AG08395 (cell line): ENCODE data around the gene GPR137B.
"Not testable (repeated sequence)": the region's sequence is repeated elsewhere in the genome, so short reads cannot be mapped to it uniquely, and the experiment has no call there.

Experiments
- DNase-seq: peaks from one replicate; pipeline ENCODE4 v3.0.0; 2012; ENCODE audit warnings: mixed read lengths, low spot score

The GPR137B gene

DNA sequence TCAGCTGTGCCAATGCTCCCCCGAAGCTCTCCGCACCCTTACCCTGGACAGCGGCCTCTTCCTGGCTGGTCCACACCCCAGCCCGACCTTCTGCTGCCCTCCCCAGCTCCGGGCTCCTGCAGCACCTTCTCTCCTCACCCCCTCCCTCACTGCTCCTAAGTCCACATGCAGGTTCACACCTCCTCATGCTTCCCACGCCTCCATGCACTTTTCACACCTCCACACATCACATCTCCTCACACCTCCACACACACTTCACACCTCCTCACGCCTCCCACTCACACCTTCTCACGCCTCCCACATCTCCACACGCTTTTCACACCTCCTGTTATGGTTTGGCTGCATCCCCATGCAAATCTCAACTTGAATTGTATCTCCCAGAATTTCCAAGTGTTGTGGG, 18.9 kb downstream of the GPR137B start:
- no peak for DNase-seq

DNA sequence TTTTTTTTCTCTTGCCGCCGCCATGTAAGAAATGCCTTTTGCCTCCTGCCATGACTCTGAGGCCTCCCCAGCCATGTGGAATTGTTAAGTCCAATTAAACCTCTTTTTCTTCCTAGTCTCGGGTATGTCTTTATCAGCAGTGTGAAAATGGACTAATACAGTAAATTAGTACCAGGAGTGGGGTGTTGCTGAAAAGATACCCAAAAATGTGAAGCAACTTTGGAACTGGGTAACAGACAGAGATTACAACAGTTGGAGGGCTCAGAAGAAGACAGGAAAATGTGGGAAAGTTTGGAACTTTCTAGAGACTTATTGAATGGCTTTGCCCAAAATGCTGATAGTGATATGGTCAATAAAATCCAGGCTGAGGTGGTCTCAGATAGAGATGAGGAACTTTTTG, 19.4 kb downstream of the GPR137B start:
- not testable (repeated sequence) for DNase-seq

DNA sequence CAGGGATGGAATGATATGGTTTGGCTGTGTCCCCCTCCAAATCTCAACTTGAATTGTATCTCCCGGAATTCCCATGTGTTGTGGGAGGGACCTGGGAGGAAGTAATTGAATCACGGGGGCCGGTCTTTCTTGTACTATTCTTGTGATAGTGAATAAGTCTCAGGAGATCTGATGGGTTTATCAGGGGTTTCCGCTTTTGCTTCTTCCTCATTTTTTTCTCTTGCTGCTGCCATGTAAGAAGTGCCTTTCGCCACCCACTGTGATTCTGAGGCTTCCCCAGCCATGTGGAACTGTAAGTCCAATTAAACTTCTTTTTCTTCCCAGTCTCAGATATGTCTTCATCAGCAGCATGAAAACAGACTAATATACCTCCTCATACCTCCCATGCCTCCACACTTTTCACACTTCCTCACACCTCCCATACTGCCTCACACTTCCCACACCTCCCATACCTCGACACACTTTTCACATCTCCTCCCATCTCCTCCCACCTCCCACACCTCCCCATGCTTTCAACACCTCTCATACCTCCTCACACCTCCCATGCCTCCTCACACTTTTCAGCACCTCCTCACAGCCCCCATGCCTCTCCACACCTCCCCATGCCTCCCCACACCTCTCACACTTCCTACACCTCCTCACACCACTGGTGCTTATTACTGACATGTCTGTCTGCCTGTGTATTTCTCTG, 21.3 kb downstream of the GPR137B start:
- no peak for DNase-seq

DNA sequence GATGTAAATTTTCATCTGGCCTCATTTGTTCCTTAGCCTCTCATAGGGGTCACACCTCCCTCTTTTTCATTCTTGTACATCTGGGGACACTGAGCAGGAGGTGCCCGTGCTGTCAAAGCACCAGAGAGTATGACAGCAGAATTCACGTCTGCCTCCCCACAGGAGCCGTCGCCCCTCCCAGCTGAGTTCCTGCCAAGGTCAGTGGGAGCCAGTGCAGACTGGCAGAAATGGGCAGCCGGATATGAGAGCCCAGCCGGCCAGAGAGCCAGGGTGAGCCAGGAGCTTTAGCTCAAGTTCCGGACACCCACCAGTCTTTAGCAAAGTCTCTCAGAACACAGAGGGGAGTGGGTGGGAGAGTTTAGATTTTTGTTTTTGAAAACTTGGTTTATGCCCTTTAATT, 21.9 kb downstream of the GPR137B start:
- DNase-seq: no peak

DNA sequence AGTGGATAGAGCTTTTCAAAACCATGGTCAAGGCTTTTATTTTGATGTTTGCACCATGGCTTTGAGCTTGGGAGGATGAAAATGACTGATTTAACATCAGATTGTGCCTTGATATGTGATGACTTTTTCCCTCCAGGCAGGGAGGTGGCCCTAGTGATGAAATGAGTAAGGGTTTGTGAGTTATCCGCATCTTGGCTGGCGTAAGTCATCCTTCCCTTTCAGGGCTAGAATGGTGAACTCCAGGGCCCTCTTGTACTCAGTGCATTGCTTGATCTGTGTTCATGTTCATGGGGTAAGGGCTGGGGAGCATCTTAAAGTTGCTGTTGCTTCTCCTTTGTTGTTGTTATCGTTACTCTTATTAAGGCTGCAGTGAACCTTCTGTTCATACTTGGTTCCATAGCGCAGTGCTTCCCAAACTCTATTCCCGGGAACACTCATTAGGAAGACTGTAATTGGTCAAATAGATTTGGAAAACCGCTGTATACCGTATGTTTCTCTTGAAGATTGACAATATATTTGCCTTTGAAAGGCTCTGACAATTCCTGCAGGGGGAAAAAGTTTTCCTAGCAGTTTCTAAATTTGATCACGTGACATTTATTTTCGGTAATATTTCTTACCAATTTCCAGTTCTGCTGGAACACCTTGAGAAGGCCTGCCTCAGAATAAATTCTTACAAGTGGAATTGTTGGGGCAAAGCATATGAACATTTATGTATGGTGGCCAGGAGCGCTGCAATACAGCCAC, 23.1 kb downstream of the GPR137B start:
- DNase-seq: no peak

DNA sequence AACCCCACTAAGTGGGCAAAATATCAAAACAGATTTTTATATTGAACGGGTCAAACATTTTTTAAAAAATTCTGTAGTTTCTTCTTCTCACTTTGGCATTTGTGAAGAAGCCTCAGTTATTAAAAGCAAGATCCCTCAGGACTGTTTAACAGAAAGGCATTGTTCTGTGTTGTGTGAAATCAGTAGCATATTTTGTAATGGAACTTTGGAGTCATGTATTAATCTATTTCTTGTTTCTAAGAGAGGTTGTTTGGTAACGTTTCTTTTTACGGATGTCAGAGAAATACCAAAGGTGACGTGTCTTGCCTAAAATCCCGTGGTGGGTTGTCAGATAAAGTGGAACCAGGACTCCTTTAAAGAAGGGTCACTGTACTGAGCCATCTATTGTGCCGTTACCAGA, 23.7 kb downstream of the GPR137B start:
- DNase-seq: no peak

DNA sequence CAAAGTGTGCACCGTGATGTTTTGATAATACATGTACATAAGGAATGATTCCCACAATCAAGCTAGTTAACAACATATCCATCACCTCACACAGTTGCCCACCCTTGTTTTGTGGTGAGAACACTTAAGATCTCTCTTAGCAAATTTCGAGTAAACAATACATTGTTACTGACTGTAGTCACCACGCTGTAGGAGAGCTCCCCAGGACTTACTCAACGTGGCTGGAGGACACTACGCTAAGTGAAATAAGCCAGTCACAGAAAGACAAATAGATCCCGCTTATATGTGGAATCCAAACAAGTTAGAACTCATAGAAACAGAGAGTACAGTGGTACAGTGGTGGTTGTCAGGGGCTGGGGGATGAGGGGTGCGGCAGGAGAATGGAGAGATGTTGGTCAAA, 24.8 kb downstream of the GPR137B start:
- DNase-seq: no peak

DNA sequence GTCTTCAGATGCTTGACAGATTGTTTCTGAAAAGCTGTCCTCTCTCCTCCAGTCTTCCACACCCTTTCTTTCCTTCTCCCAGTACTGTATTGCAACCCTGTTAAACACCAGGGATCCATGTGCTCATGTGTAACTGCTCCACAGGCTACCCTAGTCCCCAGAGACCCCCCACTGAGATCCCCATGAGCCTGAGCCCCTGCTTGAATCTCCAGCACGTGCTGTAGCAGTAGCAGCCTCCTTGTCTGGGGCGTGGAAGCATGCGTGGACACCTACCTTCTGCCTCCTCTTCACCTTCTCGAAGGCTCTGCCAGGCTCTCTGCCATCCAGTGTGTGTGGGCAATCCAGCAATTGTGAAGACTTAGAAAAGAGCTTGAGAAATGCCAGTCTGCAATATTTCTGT, 25.2 kb downstream of the GPR137B start:
- no peak for DNase-seq

DNA sequence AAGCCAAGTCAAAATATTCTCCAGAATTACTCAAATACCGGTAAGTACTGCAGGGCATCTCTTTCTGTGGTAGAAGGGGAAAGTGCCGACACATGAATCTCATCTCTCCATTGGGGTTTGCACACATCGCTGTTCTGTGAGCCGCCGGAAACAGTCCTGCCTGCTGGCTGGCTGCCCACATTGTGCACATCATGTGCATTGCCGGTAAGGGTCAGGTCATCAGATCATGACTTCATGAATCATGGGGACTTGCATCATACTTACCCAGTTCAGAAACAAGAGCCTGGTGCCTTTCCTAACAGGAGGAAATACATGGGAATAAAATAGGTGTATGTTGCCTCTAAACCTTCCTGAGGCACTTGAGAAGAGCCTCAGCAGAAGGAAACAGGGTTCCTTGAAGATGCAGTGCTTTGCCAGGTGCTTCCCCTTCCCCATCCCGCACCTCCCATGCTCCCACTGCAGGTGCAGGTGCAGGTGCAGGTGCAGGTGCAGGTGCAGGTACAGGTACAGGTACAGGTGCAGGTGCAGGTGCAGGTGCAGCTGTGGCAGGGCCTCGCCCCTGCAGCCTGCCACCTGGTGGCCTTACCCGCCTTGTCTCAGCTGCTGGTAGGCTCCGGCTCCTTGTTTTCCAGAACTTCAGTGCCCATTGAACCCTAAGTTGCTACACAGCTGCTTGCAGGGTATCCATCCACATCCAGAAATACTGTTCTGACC, 26.5 kb downstream of the GPR137B start:
- DNase-seq: no peak

DNA sequence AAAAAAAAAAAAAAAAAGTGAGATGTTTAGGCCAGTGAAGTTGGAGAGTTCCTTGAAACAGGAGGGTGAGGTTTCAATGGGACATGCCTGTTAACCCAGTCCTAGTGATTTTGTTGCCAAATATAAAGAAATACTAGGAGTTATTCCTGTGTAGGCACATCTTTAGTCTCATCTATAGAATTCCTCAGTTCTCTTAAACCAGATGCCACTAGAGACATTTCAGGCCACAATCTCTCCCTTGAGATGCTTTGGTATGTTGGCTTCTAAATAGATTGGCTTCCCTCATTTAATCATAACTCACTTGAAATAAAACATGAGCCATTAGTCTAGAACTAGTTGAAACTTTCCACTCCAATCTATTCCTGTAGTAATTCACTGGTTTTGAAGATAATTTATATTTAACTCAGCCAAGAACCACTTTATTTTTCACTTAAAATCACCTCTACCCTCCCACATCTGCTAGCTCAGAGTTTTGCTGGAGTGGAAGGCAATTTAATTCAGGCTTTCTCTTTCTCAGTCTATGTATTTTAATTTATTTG, 29.8 kb downstream of the GPR137B start:
- DNase-seq: peak; percentile 20

DNA sequence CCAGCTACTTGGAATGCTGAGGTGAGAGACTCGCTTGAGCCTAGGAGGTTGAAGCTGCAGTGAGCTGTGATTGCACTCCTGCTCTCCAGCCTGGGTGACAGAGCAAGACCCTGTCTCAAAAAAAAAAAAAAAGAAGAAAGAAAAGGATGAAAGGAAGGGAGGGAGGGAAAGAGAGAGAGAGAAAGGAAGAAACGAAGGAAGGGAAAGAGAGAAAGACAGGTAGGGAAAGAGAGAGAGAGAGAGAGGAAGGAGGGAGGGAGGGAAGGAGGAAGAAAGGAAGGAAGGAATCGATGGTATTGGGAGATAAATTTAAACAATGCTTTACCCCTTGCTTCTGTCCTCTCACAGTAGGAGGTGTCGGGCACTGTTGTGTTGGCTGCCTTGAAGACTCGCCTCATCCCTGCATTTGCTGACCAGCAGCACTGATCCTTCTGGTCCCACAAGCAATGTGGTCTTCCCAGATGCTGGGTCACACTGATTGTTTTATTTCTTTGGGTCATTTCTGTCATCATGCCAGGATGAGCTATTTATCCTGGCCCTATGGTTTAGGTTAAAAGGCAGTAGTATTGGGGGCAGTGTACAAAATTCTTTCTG, 30.9 kb downstream of the GPR137B start:
- DNase-seq: no peak

DNA sequence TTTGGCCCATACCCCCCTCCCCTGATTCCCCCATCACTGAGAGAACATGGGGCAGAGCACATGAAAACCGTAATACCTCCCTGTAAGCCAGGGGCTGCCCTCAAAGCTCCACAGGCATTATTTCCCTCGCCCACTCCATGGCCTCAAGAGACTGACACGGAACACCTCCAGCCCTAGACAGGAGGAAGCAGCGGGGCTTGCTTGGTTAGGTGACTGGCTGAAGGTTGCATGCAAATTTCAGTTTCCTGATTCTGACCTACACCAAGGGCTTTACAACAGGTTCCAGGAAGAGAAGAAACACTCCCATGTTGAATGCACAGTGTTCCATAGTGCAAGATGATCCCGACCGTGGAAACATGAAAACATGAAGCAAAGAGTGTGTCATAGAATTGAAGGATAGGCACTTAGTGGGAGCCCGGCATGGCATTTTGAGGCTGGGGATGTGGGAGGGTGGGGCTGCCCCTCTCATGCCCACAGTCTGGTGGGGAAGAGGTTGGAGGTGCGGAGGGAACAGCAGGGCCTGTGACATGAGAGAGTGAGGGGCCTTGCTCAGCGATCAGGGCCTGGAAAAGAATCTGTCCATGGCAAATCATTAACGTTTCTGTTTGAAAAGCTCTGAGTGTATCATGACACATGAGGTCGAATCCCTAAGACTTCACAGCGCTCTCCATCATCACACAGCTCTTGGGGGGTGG, 33.5 kb downstream of the GPR137B start:
- DNase-seq: no peak

DNA sequence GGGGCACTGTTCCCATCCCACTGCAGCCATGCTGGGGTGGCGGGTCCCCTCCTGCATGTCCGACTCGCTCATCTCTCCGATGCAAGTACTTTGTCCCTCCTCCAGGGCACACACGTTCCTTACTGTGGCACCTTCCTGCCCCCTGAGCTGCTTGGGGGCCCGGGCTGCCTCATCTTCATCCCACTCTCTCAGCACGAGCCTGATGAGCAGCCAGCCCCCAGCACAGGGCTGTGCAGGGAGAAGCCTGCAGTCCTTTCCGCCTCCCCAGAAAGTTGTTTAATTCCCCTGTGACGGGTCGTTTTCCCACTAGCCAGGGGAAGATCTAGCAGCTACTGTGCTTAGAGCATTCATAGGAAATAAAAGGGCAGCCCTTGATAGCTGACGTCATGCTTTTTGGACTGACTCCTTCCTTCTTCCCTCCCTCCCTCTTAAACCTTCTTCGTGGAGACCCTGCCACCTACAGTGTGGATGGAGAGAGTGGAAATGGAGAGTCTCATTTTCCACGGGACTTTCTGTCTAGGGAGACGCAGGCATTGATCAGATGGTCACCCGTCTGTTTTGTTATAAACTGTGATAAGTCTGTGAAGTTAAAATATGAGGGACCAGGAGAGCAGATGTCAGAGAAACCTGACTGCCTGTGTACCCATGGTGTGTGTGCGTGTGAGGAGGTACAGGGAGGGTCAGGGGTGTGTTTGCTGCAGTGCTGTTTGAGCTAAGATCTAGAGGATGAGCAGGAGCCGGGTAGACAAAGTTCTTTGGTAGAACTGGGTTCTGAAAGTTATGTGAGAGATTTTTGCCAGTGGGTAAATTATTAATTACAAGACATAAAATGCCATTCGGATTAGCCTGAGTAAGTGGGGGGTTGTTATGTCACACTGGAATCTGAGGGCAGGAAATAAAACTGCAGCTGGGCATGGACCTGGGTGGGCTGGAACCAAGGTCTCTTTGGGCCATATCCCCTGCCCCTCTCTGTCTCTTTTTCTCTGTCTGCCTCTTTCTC, 34.3 kb downstream of the GPR137B start:
- no peak for DNase-seq

DNA sequence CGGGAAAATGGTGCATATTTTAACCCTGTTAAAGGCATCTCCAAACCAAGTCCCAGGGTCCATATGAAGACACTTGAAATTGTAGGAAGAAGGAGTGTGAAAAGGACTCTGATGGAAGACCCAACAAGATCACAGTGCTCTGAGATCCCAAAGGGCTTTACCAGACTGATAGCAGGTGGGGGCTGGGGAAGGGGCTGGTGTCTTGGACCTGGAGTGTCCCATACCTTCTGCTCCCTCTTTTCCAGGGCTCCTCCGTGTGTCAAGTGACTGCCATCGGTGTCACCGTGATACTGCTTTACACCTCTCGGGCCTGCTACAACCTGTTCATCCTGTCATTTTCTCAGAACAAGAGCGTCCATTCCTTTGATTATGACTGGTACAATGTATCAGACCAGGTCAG, 37.3 kb downstream of the GPR137B start:
- no peak for DNase-seq

DNA sequence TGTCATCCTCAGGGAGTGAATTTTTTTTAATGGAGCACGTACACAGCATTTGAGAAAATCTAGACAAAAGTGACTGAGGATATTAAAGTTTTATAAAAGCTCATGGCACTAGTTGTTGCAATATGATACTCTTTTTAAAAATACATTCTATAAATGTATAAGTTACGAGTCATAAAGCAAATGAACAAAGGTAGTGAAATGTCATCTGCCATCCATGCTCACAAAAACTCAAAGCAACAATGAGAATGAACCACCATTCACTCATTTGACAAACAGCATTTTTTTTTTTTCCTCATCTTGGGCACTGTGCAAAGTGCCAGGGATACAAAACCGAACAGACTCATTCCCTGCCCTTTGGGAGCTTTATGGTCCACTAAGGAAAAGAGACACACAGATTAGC, 38.7 kb downstream of the GPR137B start:
- no peak for DNase-seq

DNA sequence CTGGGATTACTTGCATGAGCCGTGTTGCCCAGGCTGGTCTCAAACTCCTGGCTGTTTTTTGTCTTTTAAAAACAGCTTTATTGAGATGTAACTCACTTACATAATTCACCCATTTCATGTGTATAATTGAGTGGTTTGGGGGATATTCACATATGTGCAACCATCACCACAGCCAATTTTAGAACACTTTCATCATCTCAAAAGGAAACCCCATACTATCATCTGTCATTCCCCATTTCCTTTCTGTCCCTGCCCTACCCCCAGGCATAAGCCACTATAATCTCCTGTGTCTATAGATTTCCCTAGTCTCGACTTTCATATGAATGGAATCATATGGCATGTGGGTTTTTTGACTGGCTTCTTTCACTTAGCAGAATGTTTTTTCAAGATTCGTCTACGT, 43.3 kb downstream of the GPR137B start:
- DNase-seq: no peak

DNA sequence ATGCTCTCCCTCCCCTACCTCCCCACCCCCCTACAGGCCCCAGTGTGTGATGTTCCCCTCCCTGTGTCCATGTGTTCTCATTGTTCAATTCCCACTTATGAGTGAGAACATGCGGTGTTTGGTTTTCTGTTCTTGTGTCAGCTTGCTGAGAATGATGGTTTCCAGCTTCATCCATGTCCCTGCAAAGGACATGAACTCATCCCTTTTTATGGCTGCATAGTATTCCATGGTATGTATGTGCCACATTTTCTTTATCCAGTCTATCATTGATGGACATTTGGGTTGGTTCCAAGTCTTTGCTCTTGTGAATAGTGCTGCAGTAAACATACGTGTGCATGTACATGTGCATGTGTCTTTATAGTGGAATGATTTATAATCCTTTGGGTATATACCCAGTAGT, 44.1 kb downstream of the GPR137B start:
- not testable (repeated sequence) for DNase-seq

DNA sequence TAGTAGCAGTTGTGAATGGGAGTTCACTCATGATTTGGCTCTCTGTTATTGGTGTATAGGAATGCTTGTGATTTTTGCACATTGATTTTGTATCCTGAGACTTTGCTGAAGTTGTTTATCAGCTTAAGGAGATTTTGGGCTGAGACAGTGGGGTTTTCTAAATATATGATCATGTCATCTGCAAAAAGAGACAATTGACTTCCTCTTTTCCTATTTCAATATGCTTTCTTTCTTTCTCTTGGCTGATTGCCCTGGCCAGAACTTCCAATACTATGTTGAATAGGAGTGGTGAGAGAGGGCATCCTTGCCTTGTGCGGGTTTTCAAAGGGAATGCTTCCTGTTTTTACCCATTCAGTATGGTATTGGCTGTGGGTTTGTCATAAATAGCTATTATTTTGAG, 45.7 kb downstream of the GPR137B start:
- DNase-seq: not testable (repeated sequence)

DNA sequence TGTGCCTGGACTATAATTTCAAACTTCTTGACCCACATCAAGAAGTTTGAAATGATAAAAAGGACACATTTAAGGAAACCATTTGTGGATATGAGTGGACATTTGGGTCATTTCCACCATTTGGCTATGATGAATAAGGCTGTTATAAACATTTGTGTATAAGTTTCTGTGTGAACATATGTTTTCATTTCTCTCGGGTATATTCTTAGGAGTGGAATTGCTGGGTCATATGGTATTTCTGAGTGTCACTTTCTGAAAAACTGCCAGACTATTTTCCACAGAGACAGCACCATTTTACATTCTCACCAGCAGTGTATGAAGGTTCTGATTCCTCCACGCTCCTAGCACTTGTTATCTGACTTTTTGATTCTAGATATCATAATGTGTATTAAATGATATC, 50.8 kb downstream of the GPR137B start:
- no peak for DNase-seq

DNA sequence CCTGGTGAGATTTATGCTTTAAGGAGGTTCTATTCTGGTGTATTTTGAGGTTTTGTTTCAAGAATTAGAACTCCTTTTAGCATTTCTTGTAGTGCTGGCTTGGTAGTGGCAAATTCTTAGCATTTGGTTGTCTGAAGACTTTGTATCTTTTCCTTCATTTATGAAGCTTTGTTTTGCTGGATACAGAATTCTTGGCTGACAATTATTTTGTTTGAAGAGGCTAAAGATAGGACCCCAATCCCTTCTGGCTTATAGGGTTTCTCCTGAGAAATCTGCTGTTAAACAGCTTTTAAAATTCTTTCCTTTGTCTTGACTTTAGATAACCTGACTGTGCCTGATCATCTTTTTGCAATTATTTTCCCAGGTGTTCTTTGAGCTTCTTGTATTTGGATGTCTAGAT, 58.6 kb downstream of the GPR137B start:
- no peak for DNase-seq

DNA sequence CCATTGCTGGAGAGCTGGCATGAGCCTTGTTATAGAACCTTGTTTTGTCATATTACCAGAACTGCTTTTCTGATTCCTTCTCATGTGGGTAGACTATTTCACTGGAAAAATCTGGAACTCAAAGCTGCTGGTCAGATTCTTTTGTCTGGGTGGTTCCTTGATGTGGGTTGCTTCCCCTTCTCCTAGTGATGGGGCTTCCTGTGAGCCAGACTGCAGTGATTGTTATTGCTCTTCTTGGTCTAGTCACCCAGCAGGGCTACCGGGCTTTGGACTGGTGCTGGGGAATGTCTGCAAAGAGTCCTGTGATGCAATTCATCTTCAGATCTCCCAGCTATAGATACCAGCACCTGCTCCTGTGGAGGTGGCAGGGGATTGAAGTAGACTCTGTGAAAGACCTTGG, 59.4 kb downstream of the GPR137B start:
- DNase-seq: no peak
